HepG2 (cell line): ENCODE measurements around the gene EEF1A1. TPM values are rescaled to one million over a fixed set of nuclear protein-coding genes. Genes with fewer than 3 reads are reported as not detected.

Experiments used
- EED ChIP-seq: sonication (generic); formaldehyde crosslinking; IDR thresholded peaks from 2 replicates; pipeline ENCODE4 v1.5.0; 2020; ENCODE audit warnings: mild to moderate bottlenecking, missing genetic modification reagents
- FLYWCH1 ChIP-seq: sonication (generic); formaldehyde crosslinking; IDR thresholded peaks from 2 replicates; pipeline ENCODE4 v1.8.1; 2023; ENCODE audit warnings: mild to moderate bottlenecking, missing genetic modification reagents
- HDAC2 ChIP-seq: sonication (generic); formaldehyde crosslinking; IDR thresholded peaks from 2 replicates; pipeline ENCODE4 v1.4.0; 2020; ENCODE audit warnings: missing genetic modification reagents
- ISX ChIP-seq: sonication (generic); formaldehyde crosslinking; conservative IDR thresholded peaks from 2 replicates; pipeline ENCODE4 v1.5.0; 2020; ENCODE audit warnings: missing genetic modification reagents
- KLF13 ChIP-seq: sonication (generic); formaldehyde crosslinking; IDR thresholded peaks from 2 replicates; pipeline ENCODE4 v1.4.0; 2020; ENCODE audit warnings: mild to moderate bottlenecking, missing genetic modification reagents
- KLF15 ChIP-seq: sonication (generic); formaldehyde crosslinking; IDR thresholded peaks from 2 replicates; pipeline ENCODE4 v1.8.1; 2023; ENCODE audit warnings: borderline replicate concordance, mild to moderate bottlenecking, inconsistent platforms, missing genetic modification reagents, mixed read lengths
- LRRFIP1 ChIP-seq: sonication (generic); formaldehyde crosslinking; conservative IDR thresholded peaks from 2 replicates; pipeline ENCODE4 v1.4.0; 2020; ENCODE audit warnings: missing genetic modification reagents
- MTA1 ChIP-seq: sonication (generic); formaldehyde crosslinking; IDR thresholded peaks from 2 replicates; pipeline ENCODE4 v1.4.0; 2020; ENCODE audit warnings: missing genetic modification reagents, mild to moderate bottlenecking, borderline replicate concordance
- NR2F6 ChIP-seq, 2 experiments: IDR thresholded peaks; 2 replicates each; pipeline ENCODE4 v1.6.1; 2016; ENCODE audit warnings: antibody characterized with exemption in 1 of 2, mild to moderate bottlenecking in 1 of 2
- NRL ChIP-seq: sonication (generic); formaldehyde crosslinking; IDR thresholded peaks from 2 replicates; pipeline ENCODE4 v1.5.0; 2020; ENCODE audit warnings: missing genetic modification reagents, mild to moderate bottlenecking, moderate library complexity, borderline replicate concordance
- RNF2 ChIP-seq: fragments of 450-650 bp; conservative IDR thresholded peaks from 2 replicates; pipeline ENCODE4 v1.6.1; 2016; ENCODE audit warnings: low read depth
- SIX1 ChIP-seq: sonication (generic); formaldehyde crosslinking; IDR thresholded peaks from 2 replicates; pipeline ENCODE4 v1.4.0; 2020; ENCODE audit warnings: missing genetic modification reagents, borderline replicate concordance
- SOX5 ChIP-seq: IDR thresholded peaks from 2 replicates; pipeline ENCODE4 v1.6.1; 2016; ENCODE audit warnings: borderline replicate concordance
- TEAD2 ChIP-seq: sonication (generic); formaldehyde crosslinking; IDR thresholded peaks from 2 replicates; pipeline ENCODE4 v1.9.0; 2021; ENCODE audit warnings: missing genetic modification reagents
- ZNF292 ChIP-seq: sonication (generic); formaldehyde crosslinking; IDR thresholded peaks from 2 replicates; pipeline ENCODE4 v1.8.1; 2022; ENCODE audit warnings: mild to moderate bottlenecking, low read depth, missing genetic modification reagents, borderline replicate concordance
- ZNF383 ChIP-seq: sonication (generic); formaldehyde crosslinking; IDR thresholded peaks from 2 replicates; pipeline ENCODE4 v1.4.0; 2020; ENCODE audit warnings: missing genetic modification reagents, mild to moderate bottlenecking, borderline replicate concordance
- ZNF646 ChIP-seq: sonication (generic); formaldehyde crosslinking; IDR thresholded peaks from 2 replicates; pipeline ENCODE4 v1.9.0; 2021; ENCODE audit warnings: mild to moderate bottlenecking, missing genetic modification reagents
- ZNF672 ChIP-seq: sonication (generic); formaldehyde crosslinking; IDR thresholded peaks from 2 replicates; pipeline ENCODE4 v1.8.1; 2022; ENCODE audit warnings: missing genetic modification reagents
- ZNF772 ChIP-seq: sonication (generic); formaldehyde crosslinking; IDR thresholded peaks from 2 replicates; pipeline ENCODE4 v1.5.0; 2020; ENCODE audit warnings: mild to moderate bottlenecking, missing genetic modification reagents
- polyA plus RNA-seq, 8 experiments: library from polyadenylated mRNA; depleted of rRNA in 3 of 8; stranded (reverse) in 7 of 8; unstranded in 1 of 8; fragments of >200 nt; fragmentation: Illumina TruSeq in 4 of 8; extraction: Trizol in 4 of 8; gene quantifications; 2 replicates each; pipeline versions ENCODE4 v1.2.1 to v1.2.3, GENCODE V29; 2011 to 2016; ENCODE audit warnings: low read depth in 4 of 8, missing spikeins in 1 of 8, mixed read lengths in 1 of 8; ENCODE audit not compliant: insufficient read depth in 1 of 8
- total RNA-seq, 5 experiments: library from RNA; depleted of rRNA; stranded (reverse); fragments of >200 nt; fragmentation: Illumina TruSeq; extraction: Trizol; gene quantifications; 2 replicates each; pipeline ENCODE4 v1.2.3, GENCODE V29; 2016; ENCODE audit warnings: low read depth in 1 of 5
- TF ChIP-seq, protein P1 (sequence below): sonication (generic); formaldehyde crosslinking; IDR thresholded peaks from 2 replicates; pipeline ENCODE4 v1.8.1; 2022; ENCODE audit warnings: mild to moderate bottlenecking, missing genetic modification reagents

The EEF1A1 gene
- total and polyA plus RNA-seq, 2 of the 13 experiments (the other 11 are each of a cell fraction or from before 2014, with no cell fraction given): 13,726 to 17,172 TPM

GRCh38 chr6:73520688-73521350, at the start of gene EEF1A1 (continued):
- TF ChIP-seq, protein P1, sequence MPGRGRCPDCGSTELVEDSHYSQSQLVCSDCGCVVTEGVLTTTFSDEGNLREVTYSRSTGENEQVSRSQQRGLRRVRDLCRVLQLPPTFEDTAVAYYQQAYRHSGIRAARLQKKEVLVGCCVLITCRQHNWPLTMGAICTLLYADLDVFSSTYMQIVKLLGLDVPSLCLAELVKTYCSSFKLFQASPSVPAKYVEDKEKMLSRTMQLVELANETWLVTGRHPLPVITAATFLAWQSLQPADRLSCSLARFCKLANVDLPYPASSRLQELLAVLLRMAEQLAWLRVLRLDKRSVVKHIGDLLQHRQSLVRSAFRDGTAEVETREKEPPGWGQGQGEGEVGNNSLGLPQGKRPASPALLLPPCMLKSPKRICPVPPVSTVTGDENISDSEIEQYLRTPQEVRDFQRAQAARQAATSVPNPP (CRISPR knock-in tag): no peak; the same call in 1 of the 2 replicates
- TF ChIP-seq HDAC2 (no peak; the same call in 1 of the 2 replicates), ZNF383 (CRISPR knock-in tag) (no peak), LRRFIP1 (CRISPR knock-in tag) (no peak), NRL (CRISPR knock-in tag) (peak; percentile 93; the same call in 1 of the 2 replicates), KLF13 (CRISPR knock-in tag) (no peak), ZNF292 (no peak), MTA1 (CRISPR knock-in tag) (no peak; the same call in 1 of the 2 replicates), SIX1 (CRISPR knock-in tag) (0 out of 2 replicates have a peak, but pooled peaks have one; percentile 61), KLF15 (peak; percentile 75; the same call in 1 of the 2 replicates), ISX (CRISPR knock-in tag) (no peak), ZNF772 (peak; percentile 86), ZNF646 (CRISPR knock-in tag) (0 out of 2 replicates have a peak, but pooled peaks have one; percentile 9), SOX5 (CRISPR knock-in tag) (no peak; the same call in 1 of the 2 replicates), NR2F6 (IDR thresholded peaks at IDR 0.05) (0 out of 2 replicates have a peak, but pooled peaks have one; percentile 19), NR2F6 (CRISPR knock-in tag; IDR thresholded peaks at IDR 0.05) (peak; percentile 41; the same call in 1 of the 2 replicates), ZNF672 (CRISPR knock-in tag) (no peak), EED (CRISPR knock-in tag) (no peak), TEAD2 (CRISPR knock-in tag) (no peak; the same call in 1 of the 2 replicates), FLYWCH1 (CRISPR knock-in tag) (peak; percentile 4; the same call in 1 of the 2 replicates), RNF2 (peak; percentile 78)
